Lung (tissue), 12 donors: Measurements from ENCODE around the gene ARHGEF4. TPM values are rescaled to one million over a fixed set of nuclear protein-coding genes. Genes with fewer than 3 reads are reported as not detected.

Experiments used
- ATAC-seq: fragments of 200-7000 bp; cut with Tn5 transposase; one replicate; pipeline ENCODE4 v1.9.1; 2020; ENCODE audit warnings: moderate number of reproducible peaks; ENCODE audit not compliant: insufficient read depth, low FRiP score
- DNase-seq, 3 donors: peaks; one replicate each; pipeline ENCODE4 v3.0.0-alpha.2; 2013 to 2017
- H3K27ac ChIP-seq, 2 donors: one replicate each; pipeline ENCODE4 v1.5.1; 2013; ENCODE audit warnings: mild to moderate bottlenecking in 2 of 2, moderate library complexity in 2 of 2, control low read depth in 1 of 2, inconsistent platforms in 1 of 2, low read depth in 1 of 2, low read length in 1 of 2
- H3K27me3 ChIP-seq, 3 donors: one replicate each; pipeline ENCODE4 v1.5.1; 2013; ENCODE audit warnings: low read length in 2 of 3; ENCODE audit not compliant: control insufficient read depth in 3 of 3, insufficient read depth in 3 of 3
- H3K36me3 ChIP-seq, 4 donors: one replicate each; pipeline ENCODE4 v1.5.1; 2013; ENCODE audit warnings: low read length in 4 of 4, mild to moderate bottlenecking in 1 of 4, moderate library complexity in 1 of 4; ENCODE audit not compliant: control insufficient read depth in 4 of 4, insufficient read depth in 4 of 4
- H3K4me1 ChIP-seq, 5 donors: one replicate each; pipeline ENCODE4 v1.5.1; 2013; ENCODE audit warnings: low read length in 5 of 5, mild to moderate bottlenecking in 2 of 5, moderate library complexity in 1 of 5; ENCODE audit not compliant: control insufficient read depth in 5 of 5, insufficient read depth in 5 of 5
- H3K4me3 ChIP-seq: one replicate; pipeline ENCODE4 v1.5.1; 2013; ENCODE audit warnings: mild to moderate bottlenecking, control low read depth, moderate library complexity
- H3K9ac ChIP-seq, 2 donors: one replicate each; pipeline ENCODE4 v1.5.1; 2013; ENCODE audit warnings: low read length in 2 of 2, control low read depth in 1 of 2; ENCODE audit not compliant: insufficient read depth in 1 of 2
- H3K9me3 ChIP-seq, 4 donors: one replicate each; pipeline ENCODE4 v1.5.1; 2013; ENCODE audit warnings: low read length in 3 of 4, mild to moderate bottlenecking in 1 of 4, moderate library complexity in 1 of 4; ENCODE audit not compliant: control insufficient read depth in 4 of 4, insufficient read depth in 3 of 4
- CTCF ChIP-seq: IDR thresholded peaks from 2 replicates; pipeline ENCODE4 v1.5.1; 2012; ENCODE audit warnings: mild to moderate bottlenecking; ENCODE audit errors: control extremely low read depth, extremely low read depth
- WGBS, 2 donors: extraction: QIAGEN DNeasy Blood & Tissue Kit; methylation state at CpG; one replicate each; pipeline ENCODE4 v1.1.7; 2013; 5-methylcytosine and 5-hydroxymethylcytosine counted together
- polyA plus RNA-seq, 2 donors: library from polyadenylated mRNA; stranded (reverse); fragments of 200-250 nt; gene quantifications; one replicate each; pipeline ENCODE4 v1.2.1, GENCODE V29; 2013
- total RNA-seq, 2 donors: library from RNA; depleted of rRNA in 1 of 2; stranded (reverse); fragments of >200 nt in 1 of 2; gene quantifications; one replicate each; pipeline ENCODE4 v1.2.1, GENCODE V29; 2014 to 2021
- donor health status: control.
- donor health status: control.
- donor health status: Bipolar disorder and iron deficiency.
- donor health status: healthy.
- donor health status: DM: yes; HTN: yes; CAD: no.

The ARHGEF4 gene
- total and polyA plus RNA-seq, 4 donors, result 1.8 to 15.9 (median 6.9) TPM

GRCh38 chr2:131058214-131058843 is 221.6 kb downstream of the ARHGEF4 start:
- peaks cover 12 to 31% (median 27%) of the 10 kb centered on the region in 4 donors for H3K36me3 ChIP-seq
- H3K27ac ChIP-seq, result no peak overlapping the region
- H3K9ac ChIP-seq, result no peak overlapping the region
- no peak for DNase-seq
- WGBS, 2 donors, result 87 to 92% methylated on average over 8 of the region's 8 CpGs
- no peak for TF ChIP-seq CTCF
- no peaks in the 10 kb centered on the region for H3K27me3 ChIP-seq
- H3K9me3 ChIP-seq, result no peaks in the 10 kb centered on the region
- peaks cover 0 to 9% (median 0%) of the 10 kb centered on the region in 5 donors for H3K4me1 ChIP-seq
- no peak for ATAC-seq
- no peak overlapping the region for H3K4me3 ChIP-seq

GRCh38 chr2:131058920-131059319 is 222.2 kb downstream of the ARHGEF4 start:
- 93 to 99% methylated on average over 4 of the region's 4 CpGs for WGBS, 2 donors

GRCh38 chr2:131063501-131064283 is 227.0 kb downstream of the ARHGEF4 start:
- TF ChIP-seq CTCF, result no peak
- H3K27me3 ChIP-seq, result no peaks in the 10 kb centered on the region
- WGBS, 2 donors, result 89 to 92% methylated on average over 11 of the region's 11 CpGs
- ATAC-seq (no peak), DNase-seq (no peak)
- H3K27ac ChIP-seq, result no peak overlapping the region
- H3K4me3 ChIP-seq, result no peak overlapping the region
- H3K4me1 ChIP-seq, result peaks cover 0 to 4% (median 0%) of the 10 kb centered on the region in 5 donors
- H3K9me3 ChIP-seq, result no peaks in the 10 kb centered on the region
- no peak overlapping the region for H3K9ac ChIP-seq
- H3K36me3 ChIP-seq, result peaks cover 0 to 24% (median 19%) of the 10 kb centered on the region in 4 donors

More at GRCh38 chr2:131058920-131059319, 222.2 kb downstream of the ARHGEF4 start:
- Histone ChIP-seq H3K27me3 (no peaks in the 10 kb centered on the region), H3K27ac (no peak overlapping the region), H3K36me3 (peaks cover 12 to 31% (median 24%) of the 10 kb centered on the region in 4 donors), H3K4me3 (no peak overlapping the region), H3K4me1 (peaks cover 0 to 9% (median 0%) of the 10 kb centered on the region in 5 donors), H3K9me3 (no peaks in the 10 kb centered on the region), H3K9ac (no peak overlapping the region)
- DNase-seq (no peak), ATAC-seq (no peak)
- TF ChIP-seq CTCF, result no peak
